SHP77 (cell line): ENCODE measurements around the gene GLS.

Experiments
- DNase-seq, 2 experiments: peaks; one replicate each; lab custom pipeline; 2025; lab: John Stamatoyannopoulos, UW

The GLS gene

DNA sequence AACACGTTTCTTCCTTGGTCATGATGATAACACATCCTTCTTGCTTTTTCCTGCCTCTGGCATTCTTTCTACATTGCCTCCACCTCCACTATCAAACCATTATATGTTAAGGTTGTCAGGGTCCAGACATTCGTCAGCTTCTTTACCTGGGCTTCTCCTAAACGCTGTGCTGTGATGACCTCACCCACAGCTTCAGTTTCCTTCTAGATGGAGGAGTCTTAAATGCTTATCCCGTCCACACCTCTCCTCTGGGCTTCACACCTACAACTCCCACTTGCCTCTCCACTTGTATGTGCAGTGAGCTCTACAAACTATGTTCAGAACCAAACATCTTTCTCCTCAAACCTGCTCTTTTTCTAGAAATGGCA is 134.0 kb downstream of the GLS start:
- no peak for DNase-seq
